ENCODE measurements around the gene RORC.

GRCh38 chr1:151774256-151774922, 57.2 kb downstream of the RORC start:
- TF ChIP-seq POLR2A (IDR thresholded peaks at IDR 0.05; ENCODE audit: low read depth, low read length), result no peak
- TF ChIP-seq POLR2AphosphoS5 (IDR thresholded peaks at IDR 0.05; ENCODE audit: low read depth, low read length), result no peak
- no peak for TF ChIP-seq SPI1 (IDR thresholded peaks at IDR 0.05; ENCODE audit: low read depth, low read length)
- TF ChIP-seq TAF1 (IDR thresholded peaks at IDR 0.05; ENCODE audit: low read depth, low read length), result no peak

Data from GM12891 (cell line).